Measurements from ENCODE around the gene GRK5. TPM values are rescaled to one million over a fixed set of nuclear protein-coding genes. Genes with fewer than 3 reads are reported as not detected.

The GRK5 gene
- total and polyA plus RNA-seq, 9 of the 15 experiments (the other 6 are each of a cell fraction or from before 2014, with no cell fraction given), result 0.46 to 0.83 (median 0.67) TPM; not detected in 2

DNA sequence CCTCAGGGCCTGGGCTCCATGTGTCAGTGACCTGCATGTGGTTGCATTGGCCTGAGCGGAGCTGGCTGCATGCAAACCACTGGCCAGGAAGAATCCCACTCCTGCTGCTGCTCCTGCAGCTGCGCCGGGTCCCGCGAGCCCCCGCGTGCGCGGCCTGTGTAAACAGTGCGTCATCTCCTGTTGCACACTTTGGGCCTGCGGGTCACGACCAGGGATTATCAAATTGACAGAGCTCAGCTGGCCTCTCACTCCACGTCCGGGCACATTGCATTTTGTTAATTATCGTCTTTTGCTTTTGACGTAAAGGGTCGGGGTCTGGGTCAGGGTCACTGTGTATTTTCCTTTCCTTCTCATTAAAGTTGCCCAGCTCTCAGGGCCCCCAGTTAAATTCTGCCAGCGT is 202.5 kb downstream of the GRK5 start:
- TF ChIP-seq ZBTB1 (CRISPR knock-in tag; IDR thresholded peaks at IDR 0.05; ENCODE audit: borderline replicate concordance, low read depth) (no peak), BHLHE40 (IDR thresholded peaks at IDR 0.05; ENCODE audit: low read length) (peak; percentile 84), TCF3 (CRISPR knock-in tag; IDR thresholded peaks at IDR 0.05) (0 out of 2 replicates have a peak, but pooled peaks have one; percentile 5), CBFA2T3 (IDR thresholded peaks at IDR 0.05) (peak; percentile 20; the same call in 1 of the 2 replicates), NRF1 (conservative IDR thresholded peaks at IDR 0.05 in 1 of 2, IDR thresholded peaks at IDR 0.05 in 1 of 2) (peak; percentile 72 to 73), ZBTB7A (IDR thresholded peaks at IDR 0.05; ENCODE audit: borderline replicate concordance, control insufficient read depth, low read depth, low read length) (peak; percentile 47; the same call in 1 of the 2 replicates), FOSL1 (tag; conservative IDR thresholded peaks at IDR 0.05) (0 out of 2 replicates have a peak, but pooled peaks have one; percentile 20), L3MBTL2 (IDR thresholded peaks at IDR 0.05) (0 out of 2 replicates have a peak, but pooled peaks have one; percentile 33), NR4A1 (CRISPR knock-in tag; IDR thresholded peaks at IDR 0.05) (no peak), NR4A1 (tag; IDR thresholded peaks at IDR 0.05) (no peak), SMAD2 (IDR thresholded peaks at IDR 0.05; ENCODE audit: low read depth, low read length) (no peak), JUND (IDR thresholded peaks at IDR 0.05; ENCODE audit: borderline replicate concordance, low read depth, low read length) (peak; percentile 16; the same call in 1 of the 2 replicates), JUND (tag; IDR thresholded peaks at IDR 0.05; ENCODE audit: borderline replicate concordance, low read depth, low read length) (no peak), FOXA3 (CRISPR knock-in tag; conservative IDR thresholded peaks at IDR 0.05 in 1 of 2, IDR thresholded peaks at IDR 0.05 in 1 of 2) (peak; percentile 73 to 99)
- TF ChIP-seq, protein P1, sequence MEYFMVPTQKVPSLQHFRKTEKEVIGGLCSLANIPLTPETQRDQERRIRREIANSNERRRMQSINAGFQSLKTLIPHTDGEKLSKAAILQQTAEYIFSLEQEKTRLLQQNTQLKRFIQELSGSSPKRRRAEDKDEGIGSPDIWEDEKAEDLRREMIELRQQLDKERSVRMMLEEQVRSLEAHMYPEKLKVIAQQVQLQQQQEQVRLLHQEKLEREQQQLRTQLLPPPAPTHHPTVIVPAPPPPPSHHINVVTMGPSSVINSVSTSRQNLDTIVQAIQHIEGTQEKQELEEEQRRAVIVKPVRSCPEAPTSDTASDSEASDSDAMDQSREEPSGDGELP (CRISPR knock-in tag; IDR thresholded peaks at IDR 0.05; ENCODE audit: borderline replicate concordance), result peak; percentile 47; the same call in 1 of the 2 replicates
- TF ChIP-seq, protein P2, sequence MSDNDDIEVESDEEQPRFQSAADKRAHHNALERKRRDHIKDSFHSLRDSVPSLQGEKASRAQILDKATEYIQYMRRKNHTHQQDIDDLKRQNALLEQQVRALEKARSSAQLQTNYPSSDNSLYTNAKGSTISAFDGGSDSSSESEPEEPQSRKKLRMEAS (CRISPR knock-in tag; IDR thresholded peaks at IDR 0.05), result peak; percentile 70
- ChIA-PET POLR2A (no interaction called here), CTCF (ENCODE audit: low intra/inter-chr PET ratio) (no interaction called here)
- FAIRE-seq (no peak), DNase-seq (ENCODE audit: extremely low read depth in 1 of 4, low spot score in 3 of 4) (peak in 2 of 4 experiments; percentile 20 to 26), ATAC-seq (peak; percentile 51; the same call in 1 of the 3 replicates)
- Histone ChIP-seq H3K9ac (ENCODE audit: insufficient read depth in 1 of 2, low read depth in 2 of 2, low read length in 2 of 2) (peak overlapping the region in 1 of 2 experiments; percentile 22; a peak in 1 of 4 replicates), H3K27me3 (ENCODE audit: control insufficient read depth in 2 of 2, insufficient read depth in 2 of 2, low read length in 2 of 2) (peaks cover 0 to 9% of the 10 kb centered on the region in 2 experiments; a peak in 1 of 5 replicates), H3K27ac (ENCODE audit: extremely low read depth, low read depth, low read length) (no peak overlapping the region), H3K9me1 (ENCODE audit: control insufficient read depth, insufficient read depth, low read length) (no peaks in the 10 kb centered on the region), H4K20me1 (replicated peaks; ENCODE audit: control insufficient read depth, insufficient read depth, low read length) (no peaks in the 10 kb centered on the region), H3K4me1 (replicated peaks in 1 of 2; ENCODE audit: control insufficient read depth in 2 of 2, insufficient read depth in 2 of 2, low read length in 2 of 2) (peaks cover 4 to 11% of the 10 kb centered on the region in 2 experiments; a peak in 2 of 5 replicates), H3K4me3 (no peak overlapping the region), H3K79me2 (ENCODE audit: control insufficient read depth, insufficient read depth, low read length) (no peaks in the 10 kb centered on the region), H3K36me3 (ENCODE audit: control insufficient read depth, insufficient read depth, low read length) (no peaks in the 10 kb centered on the region), H2AFZ (ENCODE audit: low read depth, low read length) (no peak overlapping the region), H3K4me2 (ENCODE audit: insufficient read depth, low read length) (no peak overlapping the region), H3K9me3 (replicated peaks; ENCODE audit: control insufficient read depth, insufficient read depth, low read depth, low read length) (no peaks in the 10 kb centered on the region)
- no TSS peak for BruUV-seq (replicated peaks)
- intact Hi-C loops (cut with micrococcal nuclease), result no loop called here
- whole genome bisulfite sequencing (ENCODE audit: insufficient coverage, low coverage, missing lambda C conversion rate), result 6% methylated on average over 17 of the region's 18 CpGs
- in situ Hi-C loops (cut with MboI), result no loop called here

All from K562 (cell line).